Astrocyte (in vitro differentiated cells and primary cell): Measurements from ENCODE around the gene RBM20. TPM values are rescaled to one million over a fixed set of nuclear protein-coding genes. Genes with fewer than 3 reads are reported as not detected.
"Not testable (repeated sequence)": the region's sequence is repeated elsewhere in the genome, so short reads cannot be mapped to it uniquely, and the experiment has no call there.

Experiments
- DNase-seq: peaks from one replicate; pipeline ENCODE4 v3.0.0-alpha.2; 2010; ENCODE audit warnings: low read depth
- FAIRE-seq: peaks from 2 replicates; lab custom pipeline; 2011; peaks lifted over from hg19 to GRCh38; lab: Jason Lieb, UNC
- H2AFZ ChIP-seq: 2 replicates; pipeline ENCODE4 v1.6.0; 2012; ENCODE audit warnings: low read depth, low read length, inconsistent platforms
- H3K27ac ChIP-seq: 2 replicates; pipeline ENCODE4 v1.5.1; 2011; ENCODE audit warnings: low read depth, low read length, inconsistent platforms
- H3K27me3 ChIP-seq: 2 replicates; pipeline ENCODE4 v1.6.0; 2011; ENCODE audit warnings: low read length, inconsistent platforms; ENCODE audit not compliant: insufficient read depth
- H3K36me3 ChIP-seq: 2 replicates; pipeline ENCODE4 v1.5.1; 2011; ENCODE audit warnings: low read length, inconsistent platforms; ENCODE audit not compliant: insufficient read depth
- H3K4me1 ChIP-seq: 2 replicates; pipeline ENCODE4 v1.5.1; 2011; ENCODE audit warnings: low read length, inconsistent platforms; ENCODE audit not compliant: insufficient read depth
- H3K4me2 ChIP-seq: 2 replicates; pipeline ENCODE4 v1.6.0; 2012; ENCODE audit warnings: low read length, inconsistent platforms
- H3K4me3 ChIP-seq: 2 replicates; pipeline ENCODE4 v1.5.1; 2011; ENCODE audit warnings: low read depth, mild to moderate bottlenecking, low read length, inconsistent platforms; ENCODE audit not compliant: insufficient read depth
- H3K79me2 ChIP-seq: 2 replicates; pipeline ENCODE4 v1.6.0; 2012; ENCODE audit warnings: mild to moderate bottlenecking, low read length, inconsistent platforms; ENCODE audit not compliant: insufficient read depth
- H3K9ac ChIP-seq: 2 replicates; pipeline ENCODE4 v1.6.0; 2012; ENCODE audit warnings: mild to moderate bottlenecking, low read length, inconsistent platforms
- H3K9me3 ChIP-seq: 2 replicates; pipeline ENCODE4 v1.5.1; 2012; ENCODE audit warnings: low read depth, mild to moderate bottlenecking, low read length, inconsistent platforms; ENCODE audit not compliant: insufficient read depth
- H4K20me1 ChIP-seq: 2 replicates; pipeline ENCODE4 v1.6.0; 2012; ENCODE audit warnings: low read length, inconsistent platforms; ENCODE audit not compliant: insufficient read depth
- H3K27ac Mint-ChIP-seq: one replicate; pipeline ENCODE4 v1.8.0; 2021; ENCODE audit warnings: mild to moderate bottlenecking, mixed read lengths; ENCODE audit not compliant: unreplicated experiment
- H3K27me3 Mint-ChIP-seq: one replicate; pipeline ENCODE4 v1.8.0; 2021; ENCODE audit warnings: low read depth, mixed read lengths; ENCODE audit not compliant: unreplicated experiment
- H3K36me3 Mint-ChIP-seq: one replicate; pipeline ENCODE4 v1.8.0; 2021; ENCODE audit warnings: low read depth, mixed read lengths; ENCODE audit not compliant: unreplicated experiment
- H3K4me1 Mint-ChIP-seq: one replicate; pipeline ENCODE4 v1.8.0; 2021; ENCODE audit warnings: low read depth, mixed read lengths; ENCODE audit not compliant: unreplicated experiment
- H3K4me3 Mint-ChIP-seq: one replicate; pipeline ENCODE4 v1.8.0; 2021; ENCODE audit warnings: mild to moderate bottlenecking, moderate library complexity, mixed read lengths; ENCODE audit not compliant: unreplicated experiment
- H3K9me3 Mint-ChIP-seq: one replicate; pipeline ENCODE4 v1.8.0; 2021; ENCODE audit warnings: mild to moderate bottlenecking, mixed read lengths; ENCODE audit not compliant: unreplicated experiment
- EZH2 ChIP-seq: IDR thresholded peaks from 2 replicates; pipeline ENCODE4 v1.6.1; 2012; ENCODE audit warnings: mild to moderate bottlenecking, low read length, inconsistent platforms; ENCODE audit not compliant: insufficient read depth
- total RNA-seq: library from RNA; stranded (reverse); gene quantifications from 2 replicates; pipeline ENCODE4 v1.2.1, GENCODE V29; 2021
- TF ChIP-seq, protein P1 (sequence below): IDR thresholded peaks from 2 replicates; pipeline ENCODE4 v1.5.1; 2011; ENCODE audit warnings: low read depth, mild to moderate bottlenecking, inconsistent platforms, low read length, moderate library complexity; ENCODE audit not compliant: insufficient read depth

The RBM20 gene
- total RNA-seq, 1 donor from 2014 or later = 1.5 TPM

GRCh38 chr10:110637558-110638053, 6.5 kb upstream of the RBM20 start:
- H3K4me1 Mint-ChIP-seq = peaks cover 17% of the 10 kb centered on the region
- H3K4me1 ChIP-seq = peaks cover 18% of the 10 kb centered on the region
- peaks cover 5% of the 10 kb centered on the region for H3K27me3 Mint-ChIP-seq
- H2AFZ ChIP-seq = peak overlapping the region; percentile 11
- H3K4me3 Mint-ChIP-seq = no peak overlapping the region
- no peaks in the 10 kb centered on the region for H3K79me2 ChIP-seq
- no peaks in the 10 kb centered on the region for H4K20me1 ChIP-seq
- H3K27ac Mint-ChIP-seq = no peak overlapping the region
- H3K9me3 ChIP-seq = no peaks in the 10 kb centered on the region
- H3K4me2 ChIP-seq = peak overlapping the region; percentile 44
- H3K27ac ChIP-seq = no peak overlapping the region
- H3K36me3 Mint-ChIP-seq = peaks cover 2% of the 10 kb centered on the region
- H3K9me3 Mint-ChIP-seq = no peaks in the 10 kb centered on the region
- no peak for TF ChIP-seq EZH2
- TF ChIP-seq, protein P1, sequence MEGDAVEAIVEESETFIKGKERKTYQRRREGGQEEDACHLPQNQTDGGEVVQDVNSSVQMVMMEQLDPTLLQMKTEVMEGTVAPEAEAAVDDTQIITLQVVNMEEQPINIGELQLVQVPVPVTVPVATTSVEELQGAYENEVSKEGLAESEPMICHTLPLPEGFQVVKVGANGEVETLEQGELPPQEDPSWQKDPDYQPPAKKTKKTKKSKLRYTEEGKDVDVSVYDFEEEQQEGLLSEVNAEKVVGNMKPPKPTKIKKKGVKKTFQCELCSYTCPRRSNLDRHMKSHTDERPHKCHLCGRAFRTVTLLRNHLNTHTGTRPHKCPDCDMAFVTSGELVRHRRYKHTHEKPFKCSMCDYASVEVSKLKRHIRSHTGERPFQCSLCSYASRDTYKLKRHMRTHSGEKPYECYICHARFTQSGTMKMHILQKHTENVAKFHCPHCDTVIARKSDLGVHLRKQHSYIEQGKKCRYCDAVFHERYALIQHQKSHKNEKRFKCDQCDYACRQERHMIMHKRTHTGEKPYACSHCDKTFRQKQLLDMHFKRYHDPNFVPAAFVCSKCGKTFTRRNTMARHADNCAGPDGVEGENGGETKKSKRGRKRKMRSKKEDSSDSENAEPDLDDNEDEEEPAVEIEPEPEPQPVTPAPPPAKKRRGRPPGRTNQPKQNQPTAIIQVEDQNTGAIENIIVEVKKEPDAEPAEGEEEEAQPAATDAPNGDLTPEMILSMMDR = no peak
- peaks cover 6% of the 10 kb centered on the region for H3K27me3 ChIP-seq
- H3K4me3 ChIP-seq = no peak overlapping the region
- no peak overlapping the region for H3K9ac ChIP-seq
- DNase-seq (no peak), FAIRE-seq (no peak)
- no peaks in the 10 kb centered on the region for H3K36me3 ChIP-seq

GRCh38 chr10:110638319-110638718, 5.8 kb upstream of the RBM20 start:
- peaks cover 24% of the 10 kb centered on the region for H3K4me1 ChIP-seq
- H3K27ac ChIP-seq = no peak overlapping the region
- no peak overlapping the region for H3K4me2 ChIP-seq
- H3K9ac ChIP-seq = no peak overlapping the region
- Mint-ChIP-seq H3K36me3 (peaks cover 2% of the 10 kb centered on the region), H3K27ac (no peak overlapping the region), H3K4me1 (peaks cover 20% of the 10 kb centered on the region), H3K9me3 (no peaks in the 10 kb centered on the region), H3K4me3 (no peak overlapping the region), H3K27me3 (peaks cover 12% of the 10 kb centered on the region)
- DNase-seq (no peak), FAIRE-seq (no peak)
- TF ChIP-seq, protein P1 = no peak
- no peak for TF ChIP-seq EZH2
- H3K79me2 ChIP-seq = no peaks in the 10 kb centered on the region
- H4K20me1 ChIP-seq = no peaks in the 10 kb centered on the region
- H3K4me3 ChIP-seq = no peak overlapping the region
- no peaks in the 10 kb centered on the region for H3K36me3 ChIP-seq
- H3K27me3 ChIP-seq = peaks cover 13% of the 10 kb centered on the region
- no peaks in the 10 kb centered on the region for H3K9me3 ChIP-seq
- H2AFZ ChIP-seq = no peak overlapping the region

DNA sequence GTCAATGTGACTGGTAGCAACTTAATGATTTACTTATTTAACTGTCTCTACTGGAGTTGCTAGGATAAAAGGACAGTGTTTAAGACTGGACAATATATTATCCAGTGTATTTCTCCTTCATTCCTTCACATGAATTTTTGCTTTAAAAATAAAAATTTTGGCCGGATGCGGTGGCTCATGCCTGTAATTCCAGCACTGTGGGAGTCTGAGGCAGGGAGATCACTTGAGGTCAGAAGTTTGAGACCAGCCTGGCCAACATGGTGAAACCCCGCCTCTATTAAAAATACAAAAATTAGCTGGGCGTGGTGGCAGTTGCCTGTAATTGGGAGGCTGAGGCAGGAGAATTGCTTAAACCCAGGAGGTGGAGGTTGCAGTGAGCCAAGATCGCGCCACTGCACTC, 5.1 kb upstream of the RBM20 start:
- not testable (repeated sequence) for H3K4me2 ChIP-seq, H3K36me3 Mint-ChIP-seq, H2AFZ ChIP-seq, H3K4me3 Mint-ChIP-seq, DNase-seq, H3K27ac ChIP-seq, FAIRE-seq, H3K9me3 Mint-ChIP-seq, H3K79me2 ChIP-seq, H3K36me3 ChIP-seq, H3K27ac Mint-ChIP-seq, H4K20me1 ChIP-seq, H3K4me3 ChIP-seq, H3K9me3 ChIP-seq, H3K9ac ChIP-seq
- peaks cover 21% of the 10 kb centered on the region for H3K4me1 Mint-ChIP-seq
- H3K27me3 ChIP-seq = peaks cover 16% of the 10 kb centered on the region
- H3K4me1 ChIP-seq = peaks cover 27% of the 10 kb centered on the region
- peaks cover 14% of the 10 kb centered on the region for H3K27me3 Mint-ChIP-seq

GRCh38 chr10:110639858-110640257, 4.3 kb upstream of the RBM20 start:
- not testable (repeated sequence) for H3K4me3 ChIP-seq, H3K4me2 ChIP-seq, H3K36me3 ChIP-seq, FAIRE-seq, H3K27ac Mint-ChIP-seq, H3K4me3 Mint-ChIP-seq, H3K79me2 ChIP-seq, H3K36me3 Mint-ChIP-seq, H3K9ac ChIP-seq, H3K9me3 ChIP-seq, H4K20me1 ChIP-seq, H3K9me3 Mint-ChIP-seq, H2AFZ ChIP-seq, H3K27ac ChIP-seq, DNase-seq
- Histone ChIP-seq H3K4me1 (peaks cover 27% of the 10 kb centered on the region), H3K27me3 (peaks cover 16% of the 10 kb centered on the region)
- Mint-ChIP-seq H3K4me1 (peaks cover 21% of the 10 kb centered on the region), H3K27me3 (peaks cover 17% of the 10 kb centered on the region)
